ENCODE data around the gene IQSEC1.

Gene IQSEC1

DNA sequence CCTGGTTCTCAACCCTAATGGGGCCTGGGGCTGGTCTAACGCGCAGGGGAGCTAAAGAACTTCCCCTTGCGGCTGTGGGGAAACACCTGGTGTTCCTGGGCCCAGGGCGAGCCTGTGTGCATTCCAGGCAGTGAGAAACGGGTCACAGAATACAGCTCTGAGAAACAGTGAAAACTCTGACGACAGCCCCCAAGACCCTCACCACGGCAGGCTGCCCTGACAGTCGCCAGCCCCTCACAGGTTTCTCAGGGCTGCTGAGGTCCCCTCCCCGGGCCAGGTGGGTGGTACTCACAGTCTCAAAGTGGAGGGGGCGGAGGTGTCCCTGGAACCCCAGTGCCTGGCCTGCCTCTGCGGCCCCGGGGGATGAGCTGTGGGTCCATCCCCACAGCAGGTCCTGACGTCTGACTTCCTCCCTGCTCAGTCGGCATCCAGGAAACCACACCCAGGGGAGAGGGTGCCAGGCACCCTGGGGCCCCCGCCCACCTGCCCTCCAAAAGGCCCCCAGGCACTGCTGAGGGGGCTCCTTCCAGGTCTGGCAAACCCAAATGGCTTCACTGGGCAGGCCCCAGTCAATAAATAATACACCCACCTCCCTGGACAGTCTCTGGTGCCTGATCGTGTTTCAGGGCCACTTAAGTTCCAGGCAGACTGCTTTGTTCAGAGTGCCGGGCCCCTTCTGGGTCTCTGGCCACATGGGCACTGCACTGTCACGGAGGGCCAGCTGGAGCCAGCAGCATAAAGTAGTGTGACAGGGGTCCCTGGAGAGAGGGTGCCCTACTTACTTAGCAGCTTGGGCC, 57.7 kb downstream of the IQSEC1 start:
- TF ChIP-seq, protein P1, sequence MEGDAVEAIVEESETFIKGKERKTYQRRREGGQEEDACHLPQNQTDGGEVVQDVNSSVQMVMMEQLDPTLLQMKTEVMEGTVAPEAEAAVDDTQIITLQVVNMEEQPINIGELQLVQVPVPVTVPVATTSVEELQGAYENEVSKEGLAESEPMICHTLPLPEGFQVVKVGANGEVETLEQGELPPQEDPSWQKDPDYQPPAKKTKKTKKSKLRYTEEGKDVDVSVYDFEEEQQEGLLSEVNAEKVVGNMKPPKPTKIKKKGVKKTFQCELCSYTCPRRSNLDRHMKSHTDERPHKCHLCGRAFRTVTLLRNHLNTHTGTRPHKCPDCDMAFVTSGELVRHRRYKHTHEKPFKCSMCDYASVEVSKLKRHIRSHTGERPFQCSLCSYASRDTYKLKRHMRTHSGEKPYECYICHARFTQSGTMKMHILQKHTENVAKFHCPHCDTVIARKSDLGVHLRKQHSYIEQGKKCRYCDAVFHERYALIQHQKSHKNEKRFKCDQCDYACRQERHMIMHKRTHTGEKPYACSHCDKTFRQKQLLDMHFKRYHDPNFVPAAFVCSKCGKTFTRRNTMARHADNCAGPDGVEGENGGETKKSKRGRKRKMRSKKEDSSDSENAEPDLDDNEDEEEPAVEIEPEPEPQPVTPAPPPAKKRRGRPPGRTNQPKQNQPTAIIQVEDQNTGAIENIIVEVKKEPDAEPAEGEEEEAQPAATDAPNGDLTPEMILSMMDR (IDR thresholded peaks at IDR 0.05; ENCODE audit: insufficient read depth, low read depth, low read length, missing control alignments) = no peak
- peak; percentile 77 for DNase-seq (ENCODE audit: low read depth)
- H3K4me3 ChIP-seq (ENCODE audit: low read depth, low read length) = peak overlapping the region; percentile 56

DNA sequence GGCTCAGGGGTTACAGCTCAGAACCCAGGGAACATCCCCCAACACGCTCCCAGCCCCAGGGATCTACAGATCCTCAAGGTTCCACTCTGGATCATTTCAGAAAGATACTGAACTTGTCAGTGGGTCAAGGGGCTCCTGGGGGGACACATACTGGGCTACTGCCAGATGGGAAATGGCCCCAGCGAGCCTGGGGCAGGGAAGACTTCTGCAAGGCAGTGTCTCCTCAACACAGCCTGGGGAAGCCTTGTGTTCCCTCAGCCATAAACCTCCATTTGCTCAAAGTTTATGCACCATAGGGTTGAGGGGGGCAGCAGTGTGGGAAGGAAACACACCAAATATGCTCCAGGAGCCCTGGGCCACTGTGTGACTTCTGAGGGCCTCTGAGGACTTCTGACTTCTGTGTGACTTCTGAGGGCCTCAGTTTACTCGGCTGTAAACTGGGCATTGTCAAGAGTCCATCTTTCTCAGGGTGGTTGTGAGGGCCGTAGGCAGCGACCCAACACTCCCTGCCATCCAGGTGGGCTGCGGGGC, 58.4 kb downstream of the IQSEC1 start:
- TF ChIP-seq, protein P1 (IDR thresholded peaks at IDR 0.05; ENCODE audit: insufficient read depth, low read depth, low read length, missing control alignments) = no peak
- DNase-seq (ENCODE audit: low read depth) = no peak
- peak overlapping the region; percentile 56 for H3K4me3 ChIP-seq (ENCODE audit: low read depth, low read length)

DNA sequence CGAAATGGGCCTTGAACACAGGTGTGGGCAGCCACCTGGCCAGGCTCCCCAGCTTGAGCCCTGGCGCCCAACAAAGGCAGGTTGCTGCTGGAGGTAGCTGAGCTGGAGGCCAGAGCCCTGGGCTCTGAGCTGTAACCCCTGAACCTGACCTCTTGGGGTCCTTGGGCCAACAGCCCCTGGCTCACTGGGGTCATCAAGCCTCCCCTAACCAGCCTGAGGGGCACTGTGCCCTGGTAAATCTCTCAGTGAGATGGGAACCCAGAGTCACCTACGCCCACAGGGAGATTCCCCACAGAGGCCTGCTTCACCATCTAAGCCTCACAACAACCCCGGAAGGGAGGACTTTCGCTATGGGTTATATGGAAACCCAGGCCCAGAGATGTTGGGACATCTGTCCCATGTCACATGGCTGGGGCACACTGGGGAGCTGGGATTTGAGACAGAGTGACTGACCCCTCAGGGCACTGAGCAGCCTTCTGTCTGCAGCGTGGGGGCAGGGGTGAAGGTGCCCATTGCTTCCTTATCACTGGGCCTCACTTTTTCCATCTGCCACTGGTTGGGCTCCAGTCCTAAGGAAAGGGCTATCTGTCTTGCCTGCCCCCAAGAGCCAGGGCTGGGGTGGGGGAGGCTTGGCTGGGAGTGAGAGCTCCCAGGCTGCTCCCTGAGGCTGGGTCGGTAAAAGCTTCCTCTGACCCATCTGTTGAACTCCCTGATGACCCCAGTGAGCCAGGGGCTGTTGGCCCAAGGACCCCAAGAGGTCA, 59.1 kb downstream of the IQSEC1 start:
- H3K4me3 ChIP-seq (ENCODE audit: low read depth, low read length) = peak overlapping the region; percentile 56
- TF ChIP-seq, protein P1 (IDR thresholded peaks at IDR 0.05; ENCODE audit: insufficient read depth, low read depth, low read length, missing control alignments) = no peak
- peak; percentile 79 for DNase-seq (ENCODE audit: low read depth)

DNA sequence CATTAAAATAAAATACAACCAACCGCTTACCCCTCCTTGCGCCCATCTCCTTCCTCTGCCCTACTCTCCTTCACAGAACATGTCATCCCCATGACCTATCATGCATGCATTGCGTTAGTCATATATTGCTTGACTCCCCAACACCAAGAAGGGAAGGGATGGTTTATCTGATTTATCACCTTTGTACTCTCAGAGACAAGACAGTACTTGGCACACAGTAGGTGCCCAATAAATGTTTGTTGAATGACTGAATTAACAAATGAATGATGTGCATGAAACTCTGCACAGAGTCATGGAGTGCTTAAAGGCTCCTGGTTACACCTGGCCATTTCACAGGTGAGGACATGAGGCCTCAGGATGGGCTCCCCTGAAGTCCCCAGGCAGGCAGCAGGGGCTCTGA, 59.7 kb downstream of the IQSEC1 start:
- DNase-seq (ENCODE audit: low read depth) = peak; percentile 45
- TF ChIP-seq, protein P1 (IDR thresholded peaks at IDR 0.05; ENCODE audit: insufficient read depth, low read depth, low read length, missing control alignments) = no peak
- H3K4me3 ChIP-seq (ENCODE audit: low read depth, low read length) = peak overlapping the region; percentile 56

DNA sequence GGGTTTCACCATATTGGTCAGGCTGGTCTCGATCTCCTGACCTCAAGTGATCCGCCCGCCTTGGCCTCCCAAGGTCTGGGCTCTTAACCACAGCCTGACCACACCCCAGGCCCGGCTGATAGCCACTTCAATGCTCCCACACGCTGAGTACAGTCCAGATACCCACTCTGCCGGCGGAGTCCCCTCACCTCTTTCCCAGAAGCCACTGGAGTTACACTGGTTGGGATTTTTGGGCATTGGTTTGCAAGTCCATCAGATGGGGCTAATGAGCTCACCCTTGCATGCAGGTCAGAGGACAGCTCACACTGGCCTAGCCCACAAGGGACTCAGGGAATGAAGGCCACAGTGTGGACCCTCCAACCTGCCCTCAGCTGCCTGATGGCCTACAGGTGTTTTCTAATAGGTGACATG, 60.1 kb downstream of the IQSEC1 start:
- TF ChIP-seq, protein P1 (IDR thresholded peaks at IDR 0.05; ENCODE audit: insufficient read depth, low read depth, low read length, missing control alignments) = no peak
- peak; percentile 69 for DNase-seq (ENCODE audit: low read depth)
- H3K4me3 ChIP-seq (ENCODE audit: low read depth, low read length) = peak overlapping the region; percentile 56

DNA sequence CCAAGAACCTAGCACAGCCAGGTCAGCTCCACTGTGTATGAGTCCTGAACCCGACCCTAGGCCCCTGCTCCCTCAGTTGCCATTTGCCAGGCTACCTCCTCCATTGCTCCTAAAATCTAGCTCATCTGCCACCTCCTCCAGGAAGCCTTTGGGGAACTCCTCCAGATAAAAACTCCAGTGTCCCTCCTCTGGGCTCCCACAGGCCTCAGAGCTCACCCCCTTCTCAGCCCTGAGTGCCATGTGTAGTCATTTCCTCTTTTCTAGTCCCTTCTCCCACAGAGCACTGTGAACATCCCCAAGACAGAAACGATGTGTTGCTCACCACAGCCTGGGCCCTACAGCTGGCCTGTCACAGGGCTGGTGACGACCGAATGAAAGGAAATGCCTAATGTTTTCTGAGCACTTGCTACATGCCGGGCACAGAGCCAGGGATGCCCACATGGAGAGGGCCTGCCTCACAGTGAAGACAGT, 61.0 kb downstream of the IQSEC1 start:
- peak; percentile 88 for DNase-seq (ENCODE audit: low read depth)
- TF ChIP-seq, protein P1 (IDR thresholded peaks at IDR 0.05; ENCODE audit: insufficient read depth, low read depth, low read length, missing control alignments) = no peak
- H3K4me3 ChIP-seq (ENCODE audit: low read depth, low read length) = peak overlapping the region; percentile 56

All from GM12865 (cell line).